Activated naive CD4-positive, alpha-beta T cell treated with anti-CD3 and anti-CD28 coated beads, Interleukin-2, amount 50 U/mL, for 72 hours (primary cell): Measurements from ENCODE around the gene WDR75. TPM values are rescaled to one million over a fixed set of nuclear protein-coding genes. Genes with fewer than 3 reads are reported as not detected.

ENCODE experiments used
- total RNA-seq, 2 donors: library from RNA; stranded (reverse); gene quantifications; one replicate each; pipeline ENCODE4 v1.2.3, GENCODE V29; 2022

WDR75 gene
- total RNA-seq, 2 donors from 2014 or later, result 29.8 to 80.1 TPM

Other genes starting within 250 kb of the WDR75 start
- 1 to 10 TPM; 1.6 to 4.6 TPM for gene SLC40A1, start 139.3 kb downstream of the WDR75 start, total RNA-seq
- gene ASNSD1, start 220.0 kb downstream of the WDR75 start, total RNA-seq, result 10 to 100 TPM; 46.2 to 59.0 TPM
- 1 to 10 TPM; 2.6 to 2.9 TPM for gene ANKAR, start 233.2 kb downstream of the WDR75 start, total RNA-seq